ENCODE data around the gene ELFN2. TPM values are rescaled to one million over a fixed set of nuclear protein-coding genes. Genes with fewer than 3 reads are reported as not detected.

ELFN2 gene
- total RNA-seq, 2 donors from 2014 or later = not detected

GRCh38 chr22:37449331-37450001, 22.2 kb upstream of the ELFN2 start:
- H3K27ac ChIP-seq = no peak overlapping the region
- no peaks in the 10 kb centered on the region for H3K36me3 ChIP-seq
- H3K4me1 ChIP-seq = no peaks in the 10 kb centered on the region
- TF ChIP-seq CTCF (IDR thresholded peaks at IDR 0.05) = no peak
- H3K4me3 ChIP-seq = no peak overlapping the region
- H3K27me3 ChIP-seq = no peaks in the 10 kb centered on the region
- peaks cover 0 to 10% of the 10 kb centered on the region in 2 donors for H3K9me3 ChIP-seq
- no peak for DNase-seq (ENCODE audit: low spot score)

- H3K4me3 ChIP-seq = no peak overlapping the region
- DNase-seq (ENCODE audit: low spot score) = no peak
- H3K4me1 ChIP-seq = no peaks in the 10 kb centered on the region
- peaks cover 0 to 10% of the 10 kb centered on the region in 2 donors for H3K9me3 ChIP-seq
- H3K27me3 ChIP-seq = no peaks in the 10 kb centered on the region
- no peak overlapping the region for H3K27ac ChIP-seq
- TF ChIP-seq CTCF (IDR thresholded peaks at IDR 0.05) = no peak
- H3K36me3 ChIP-seq = no peaks in the 10 kb centered on the region
Observed at GRCh38 chr22:37448516-37449127, 21.3 kb upstream of the ELFN2 start.

- no peak overlapping the region for H3K4me3 ChIP-seq
- H3K27me3 ChIP-seq = no peaks in the 10 kb centered on the region
- peaks cover 0 to 7% of the 10 kb centered on the region in 2 donors for H3K9me3 ChIP-seq
- H3K4me1 ChIP-seq = no peaks in the 10 kb centered on the region
- no peaks in the 10 kb centered on the region for H3K36me3 ChIP-seq
- no peak for DNase-seq (ENCODE audit: low spot score)
- no peak overlapping the region for H3K27ac ChIP-seq
- no peak for TF ChIP-seq CTCF (IDR thresholded peaks at IDR 0.05)
Observed at GRCh38 chr22:37445501-37445900, 18.2 kb upstream of the ELFN2 start.

- no peaks in the 10 kb centered on the region for H3K36me3 ChIP-seq
- no peak for DNase-seq (ENCODE audit: low spot score)
- peaks cover 0 to 8% of the 10 kb centered on the region in 2 donors for H3K9me3 ChIP-seq
- no peak overlapping the region for H3K27ac ChIP-seq
- TF ChIP-seq CTCF (IDR thresholded peaks at IDR 0.05) = no peak
- H3K27me3 ChIP-seq = no peaks in the 10 kb centered on the region
- H3K4me3 ChIP-seq = no peak overlapping the region
- no peaks in the 10 kb centered on the region for H3K4me1 ChIP-seq
Observed at GRCh38 chr22:37443977-37444376, 16.7 kb upstream of the ELFN2 start.

- Histone ChIP-seq H3K4me3 (no peak overlapping the region), H3K4me1 (no peaks in the 10 kb centered on the region), H3K27me3 (no peaks in the 10 kb centered on the region), H3K27ac (no peak overlapping the region), H3K9me3 (peaks cover 0 to 8% of the 10 kb centered on the region in 2 donors), H3K36me3 (no peaks in the 10 kb centered on the region)
- no peak for DNase-seq (ENCODE audit: low spot score)
- TF ChIP-seq CTCF (IDR thresholded peaks at IDR 0.05) = no peak
Observed at GRCh38 chr22:37443086-37443485, 15.8 kb upstream of the ELFN2 start.

Measured in right atrium auricular region (tissue), 2 donors.